Fibroblast of peridontal ligament (primary cell): ENCODE data around the gene UBE2H.
"Not testable (repeated sequence)": the region's sequence is repeated elsewhere in the genome, so short reads cannot be mapped to it uniquely, and the experiment has no call there.

ENCODE experiments used
- DNase-seq: peaks from one replicate; pipeline ENCODE4 v3.0.0-alpha.2; 2010; ENCODE audit errors: extremely low read depth

The UBE2H gene

GRCh38 chr7:129872054-129872453 lies 80.7 kb downstream of the UBE2H start:
- no peak for DNase-seq

GRCh38 chr7:129870668-129871067 lies 82.1 kb downstream of the UBE2H start:
- DNase-seq = no peak

GRCh38 chr7:129866251-129866650 lies 86.5 kb downstream of the UBE2H start:
- peak; percentile 46 for DNase-seq

GRCh38 chr7:129865925-129866201 lies 86.9 kb downstream of the UBE2H start:
- DNase-seq = no peak

GRCh38 chr7:129865093-129865924 lies 87.5 kb downstream of the UBE2H start:
- DNase-seq = peak; percentile 72

GRCh38 chr7:129864676-129865075 lies 88.1 kb downstream of the UBE2H start:
- not testable (repeated sequence) for DNase-seq

GRCh38 chr7:129864042-129864441 lies 88.7 kb downstream of the UBE2H start:
- peak; percentile 58 for DNase-seq

GRCh38 chr7:129862682-129863081 lies 90.1 kb downstream of the UBE2H start:
- no peak for DNase-seq

GRCh38 chr7:129860784-129861183 lies 92.0 kb downstream of the UBE2H start:
- DNase-seq = not testable (repeated sequence)

GRCh38 chr7:129859183-129859582 lies 93.6 kb downstream of the UBE2H start:
- peak; percentile 72 for DNase-seq

GRCh38 chr7:129858490-129858889 lies 94.3 kb downstream of the UBE2H start:
- DNase-seq = no peak

- DNase-seq = peak; percentile 71
Observed at GRCh38 chr7:129857313-129857712, 95.4 kb downstream of the UBE2H start.

GRCh38 chr7:129855935-129856717 lies 96.6 kb downstream of the UBE2H start:
- no peak for DNase-seq

- peak; percentile 100 for DNase-seq
Observed at GRCh38 chr7:129855234-129855673, 97.5 kb downstream of the UBE2H start.

GRCh38 chr7:129854401-129854800 lies 98.4 kb downstream of the UBE2H start:
- peak; percentile 31 for DNase-seq

- peak; percentile 39 for DNase-seq
Observed at GRCh38 chr7:129853661-129854268, 99.0 kb downstream of the UBE2H start.

- no peak for DNase-seq
Observed at GRCh38 chr7:129851809-129852208, 101.0 kb downstream of the UBE2H start.

GRCh38 chr7:129851174-129851573 lies 101.6 kb downstream of the UBE2H start:
- no peak for DNase-seq

GRCh38 chr7:129848436-129848835 lies 104.3 kb downstream of the UBE2H start:
- DNase-seq = peak; percentile 43

- DNase-seq = peak; percentile 82
Observed at GRCh38 chr7:129845972-129846327, 106.8 kb downstream of the UBE2H start.

GRCh38 chr7:129845178-129845971 lies 107.4 kb downstream of the UBE2H start:
- peak; percentile 61 for DNase-seq
